Smooth muscle cell (in vitro differentiated cells): ENCODE measurements around the gene RAB34. TPM values are rescaled to one million over a fixed set of nuclear protein-coding genes. Genes with fewer than 3 reads are reported as not detected.

Experiments
- DNase-seq: peaks from one replicate; lab custom pipeline; 2025; ENCODE audit not compliant: unreplicated experiment; lab: John Stamatoyannopoulos, UW
- H2AFZ ChIP-seq: fragments of 200-600 bp; sonication (generic); 2 replicates; pipeline ENCODE4 v1.6.0; 2016; ENCODE audit warnings: antibody characterized with exemption, low read depth, mild to moderate bottlenecking
- H3F3A ChIP-seq: fragments of 200-600 bp; sonication (generic); 2 replicates; pipeline ENCODE4 v1.6.0; 2017; ENCODE audit warnings: antibody characterized with exemption, low read depth
- H3K27ac ChIP-seq: fragments of 200-600 bp; sonication (generic); 2 replicates; pipeline ENCODE4 v1.5.1; 2016; ENCODE audit warnings: low read depth, mild to moderate bottlenecking
- H3K27me3 ChIP-seq: fragments of 200-600 bp; sonication (generic); 2 replicates; pipeline ENCODE4 v1.6.1; 2016; ENCODE audit warnings: low read depth, mild to moderate bottlenecking
- H3K36me3 ChIP-seq: fragments of 200-600 bp; sonication (generic); 2 replicates; pipeline ENCODE4 v1.5.1; 2016; ENCODE audit warnings: low read depth
- H3K4me1 ChIP-seq: fragments of 200-600 bp; sonication (generic); 2 replicates; pipeline ENCODE4 v1.5.1; 2016; ENCODE audit warnings: low read depth
- H3K4me2 ChIP-seq: fragments of 200-600 bp; sonication (generic); 2 replicates; pipeline ENCODE4 v1.6.0; 2016; ENCODE audit warnings: mild to moderate bottlenecking
- H3K4me3 ChIP-seq: fragments of 200-600 bp; sonication (generic); 2 replicates; pipeline ENCODE4 v1.5.1; 2016; ENCODE audit warnings: mild to moderate bottlenecking
- H3K79me2 ChIP-seq: fragments of 200-600 bp; sonication (generic); 2 replicates; pipeline ENCODE4 v1.6.0; 2016; ENCODE audit warnings: low read depth, mild to moderate bottlenecking
- H3K9ac ChIP-seq: fragments of 200-600 bp; sonication (generic); 2 replicates; pipeline ENCODE4 v1.6.0; 2016; ENCODE audit warnings: low read depth
- H3K9me3 ChIP-seq: fragments of 200-600 bp; sonication (generic); replicated peaks from 2 replicates; pipeline ENCODE4 v1.5.1; 2016; ENCODE audit warnings: low read depth
- H4K20me1 ChIP-seq: fragments of 200-600 bp; sonication (generic); 2 replicates; pipeline ENCODE4 v1.6.0; 2016; ENCODE audit warnings: low read depth
- CTCF ChIP-seq: fragments of 200-600 bp; sonication (generic); IDR thresholded peaks from 2 replicates; pipeline ENCODE4 v1.5.1; 2017; ENCODE audit warnings: borderline replicate concordance, mild to moderate bottlenecking, antibody characterized with exemption; ENCODE audit not compliant: insufficient read depth, poor library complexity, severe bottlenecking
- WGBS: methylation state at CpG from one replicate; pipeline ENCODE4 v1.1.7; 2016; ENCODE audit warnings: low lambda C conversion rate; 5-methylcytosine and 5-hydroxymethylcytosine counted together
- polyA plus RNA-seq: library from polyadenylated mRNA; unstranded; fragments of >200 nt; fragmentation: Nextera tagmentation; extraction: Ambion mirVana; gene quantifications from 2 replicates; pipeline ENCODE4 v1.2.1, GENCODE V29; 2016
- total RNA-seq: library from RNA; depleted of rRNA; stranded (reverse); fragments of >200 nt; gene quantifications from 2 replicates; pipeline ENCODE4 v1.2.3, GENCODE V29; 2014

Gene RAB34
- total and polyA plus RNA-seq, 2 experiments from 2014 or later: 208 to 289 TPM

GRCh38 chr17:28726627-28727491 lies 9.2 kb upstream of the RAB34 start:
- H3K79me2 ChIP-seq: peaks cover 12% of the 10 kb centered on the region
- peaks cover 15% of the 10 kb centered on the region for H3K4me1 ChIP-seq
- 1% methylated on average over 46 of the region's 57 CpGs for WGBS
- peak overlapping the region; percentile 98 for H3K4me2 ChIP-seq
- peak overlapping the region; percentile 83 for H2AFZ ChIP-seq
- no peaks in the 10 kb centered on the region for H3K27me3 ChIP-seq
- peak overlapping the region; percentile 98 for H3K27ac ChIP-seq
- H3K36me3 ChIP-seq: no peaks in the 10 kb centered on the region
- H3K4me3 ChIP-seq: peak overlapping the region; percentile 86
- DNase-seq: peak; percentile 87
- H3K9ac ChIP-seq: peak overlapping the region; percentile 90
- H4K20me1 ChIP-seq: peaks cover 28% of the 10 kb centered on the region
- H3F3A ChIP-seq: peaks cover 17% of the 10 kb centered on the region
- no peaks in the 10 kb centered on the region for H3K9me3 ChIP-seq
- peak; percentile 100 for TF ChIP-seq CTCF

- H3K79me2 ChIP-seq: peaks cover 19% of the 10 kb centered on the region
- no peaks in the 10 kb centered on the region for H3K27me3 ChIP-seq
- TF ChIP-seq CTCF: no peak
- no peaks in the 10 kb centered on the region for H3K9me3 ChIP-seq
- peak within 1 kb of the TSS; percentile 98 for H3K4me2 ChIP-seq
- peaks cover 22% of the 10 kb centered on the region for H3F3A ChIP-seq
- H2AFZ ChIP-seq: peak within 1 kb of the TSS; percentile 52
- peaks cover 21% of the 10 kb centered on the region for H3K4me1 ChIP-seq
- H4K20me1 ChIP-seq: peaks cover 34% of the 10 kb centered on the region
- peak; percentile 87 for DNase-seq
- 4% methylated on average over 4 of the region's 49 CpGs for WGBS
- peak within 1 kb of the TSS; percentile 98 for H3K27ac ChIP-seq
- no peaks in the 10 kb centered on the region for H3K36me3 ChIP-seq
- H3K4me3 ChIP-seq: peak within 1 kb of the TSS; percentile 86
- H3K9ac ChIP-seq: peak within 1 kb of the TSS; percentile 69
Observed at GRCh38 chr17:28726226-28726626, 8.6 kb upstream of the RAB34 start, which contains the start of gene TLCD1. Gene TLCD1, minus strand, starts transcription at chr17:28726233. Its CDS starts 136 bp downstream, at chr17:28726097.

GRCh38 chr17:28725660-28726225 lies 8.1 kb upstream of the RAB34 start:
- Histone ChIP-seq H3K79me2 (peaks cover 23% of the 10 kb centered on the region), H3F3A (peaks cover 22% of the 10 kb centered on the region), H3K9me3 (no peaks in the 10 kb centered on the region), H3K27me3 (no peaks in the 10 kb centered on the region), H3K27ac (peak overlapping the region; percentile 98), H3K4me3 (peak overlapping the region; percentile 86), H3K4me1 (peaks cover 26% of the 10 kb centered on the region), H3K4me2 (peak overlapping the region; percentile 98), H2AFZ (no peak overlapping the region), H3K36me3 (no peaks in the 10 kb centered on the region), H3K9ac (peak overlapping the region; percentile 28), H4K20me1 (peaks cover 39% of the 10 kb centered on the region)
- no peak for TF ChIP-seq CTCF
- DNase-seq: peak; percentile 43
- WGBS: under 1% methylated on average over 37 of the region's 45 CpGs
